Astrocyte of the cerebellum (primary cell): ENCODE data around the gene PFKFB3.

ENCODE experiments used
- DNase-seq: peaks from one replicate; pipeline ENCODE4 v3.0.0-alpha.2; 2011; ENCODE audit warnings: low read depth
- H3K4me3 ChIP-seq: 2 replicates; pipeline ENCODE4 v1.5.1; 2011; ENCODE audit warnings: mild to moderate bottlenecking, low read depth, low read length, moderate library complexity
- in situ Hi-C: cut with HindIII; loops from 2 replicates; pipeline ENCODE4 v1.10.0; 2017; ENCODE audit warnings: low sequenced_read_pairs
- TF ChIP-seq, protein P1 (sequence below): IDR thresholded peaks from 2 replicates; pipeline ENCODE4 v1.5.1; 2012; ENCODE audit warnings: low read length, low read depth, moderate library complexity, mild to moderate bottlenecking; ENCODE audit errors: missing control alignments

PFKFB3 gene

DNA sequence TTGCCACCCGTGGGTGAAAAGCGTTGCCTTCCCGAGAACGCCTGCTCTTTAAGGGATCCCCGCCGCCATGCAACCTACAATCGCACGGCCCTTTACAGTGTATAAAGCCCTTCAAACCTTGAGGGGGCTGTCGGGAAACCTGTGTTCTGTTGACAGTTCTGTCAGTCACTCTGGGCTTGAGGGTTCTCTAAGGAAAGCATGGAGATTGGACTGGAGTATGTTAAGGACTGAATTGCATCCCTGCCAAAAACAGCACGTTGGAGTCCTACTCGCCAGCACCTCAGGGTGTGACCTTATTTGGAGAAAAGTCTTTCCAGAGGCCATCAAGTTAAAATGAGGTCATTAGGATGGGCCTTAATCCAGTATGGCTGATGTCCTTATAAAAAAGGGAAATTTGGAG is 70.6 kb downstream of the PFKFB3 start:
- no peak for DNase-seq
- no peak overlapping the region for H3K4me3 ChIP-seq
- in situ Hi-C loops = no loop called here
- TF ChIP-seq, protein P1, sequence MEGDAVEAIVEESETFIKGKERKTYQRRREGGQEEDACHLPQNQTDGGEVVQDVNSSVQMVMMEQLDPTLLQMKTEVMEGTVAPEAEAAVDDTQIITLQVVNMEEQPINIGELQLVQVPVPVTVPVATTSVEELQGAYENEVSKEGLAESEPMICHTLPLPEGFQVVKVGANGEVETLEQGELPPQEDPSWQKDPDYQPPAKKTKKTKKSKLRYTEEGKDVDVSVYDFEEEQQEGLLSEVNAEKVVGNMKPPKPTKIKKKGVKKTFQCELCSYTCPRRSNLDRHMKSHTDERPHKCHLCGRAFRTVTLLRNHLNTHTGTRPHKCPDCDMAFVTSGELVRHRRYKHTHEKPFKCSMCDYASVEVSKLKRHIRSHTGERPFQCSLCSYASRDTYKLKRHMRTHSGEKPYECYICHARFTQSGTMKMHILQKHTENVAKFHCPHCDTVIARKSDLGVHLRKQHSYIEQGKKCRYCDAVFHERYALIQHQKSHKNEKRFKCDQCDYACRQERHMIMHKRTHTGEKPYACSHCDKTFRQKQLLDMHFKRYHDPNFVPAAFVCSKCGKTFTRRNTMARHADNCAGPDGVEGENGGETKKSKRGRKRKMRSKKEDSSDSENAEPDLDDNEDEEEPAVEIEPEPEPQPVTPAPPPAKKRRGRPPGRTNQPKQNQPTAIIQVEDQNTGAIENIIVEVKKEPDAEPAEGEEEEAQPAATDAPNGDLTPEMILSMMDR = no peak

DNA sequence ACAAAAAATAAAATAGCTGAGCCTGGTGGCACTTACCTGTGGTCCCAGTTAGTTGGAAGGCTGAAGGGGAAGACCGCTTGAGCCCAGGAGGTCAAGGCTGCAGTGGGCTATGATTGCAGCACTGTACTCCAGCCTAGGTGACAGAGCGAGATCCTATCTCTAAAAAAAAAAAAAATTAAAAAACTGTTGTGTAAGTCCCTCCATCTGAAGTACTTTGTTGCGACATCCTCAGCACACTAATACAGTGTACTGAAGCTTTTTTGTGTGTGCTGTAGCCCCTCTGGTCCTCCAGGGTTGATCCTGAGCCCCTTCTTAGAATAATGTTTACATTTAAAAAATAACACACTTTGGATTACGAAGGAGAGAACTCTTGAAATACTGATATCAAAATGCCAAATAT is 71.3 kb downstream of the PFKFB3 start:
- in situ Hi-C loops = no loop called here
- H3K4me3 ChIP-seq = no peak overlapping the region
- no peak for DNase-seq
- TF ChIP-seq, protein P1 = no peak

DNA sequence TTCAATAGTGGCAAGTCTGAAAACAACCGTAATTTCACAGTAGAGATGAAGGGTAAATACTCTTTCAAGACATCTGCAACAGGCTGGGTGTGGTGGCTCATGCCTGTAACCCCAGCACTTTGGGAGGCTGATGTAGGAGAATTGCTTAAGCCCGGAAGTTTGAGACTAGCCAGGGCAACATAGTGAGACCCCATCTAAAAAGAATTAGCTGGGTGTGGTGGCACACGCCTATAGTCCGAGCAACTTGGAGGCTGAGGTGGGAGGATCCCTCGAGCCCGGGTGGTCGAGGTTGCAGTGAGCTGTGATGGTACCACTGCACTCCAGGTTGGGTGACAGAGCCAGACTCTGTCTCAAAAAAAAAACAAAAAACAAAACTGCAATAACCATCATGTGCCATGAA is 71.8 kb downstream of the PFKFB3 start:
- in situ Hi-C loops = no loop called here
- TF ChIP-seq, protein P1 = no peak
- DNase-seq = no peak
- H3K4me3 ChIP-seq = no peak overlapping the region

DNA sequence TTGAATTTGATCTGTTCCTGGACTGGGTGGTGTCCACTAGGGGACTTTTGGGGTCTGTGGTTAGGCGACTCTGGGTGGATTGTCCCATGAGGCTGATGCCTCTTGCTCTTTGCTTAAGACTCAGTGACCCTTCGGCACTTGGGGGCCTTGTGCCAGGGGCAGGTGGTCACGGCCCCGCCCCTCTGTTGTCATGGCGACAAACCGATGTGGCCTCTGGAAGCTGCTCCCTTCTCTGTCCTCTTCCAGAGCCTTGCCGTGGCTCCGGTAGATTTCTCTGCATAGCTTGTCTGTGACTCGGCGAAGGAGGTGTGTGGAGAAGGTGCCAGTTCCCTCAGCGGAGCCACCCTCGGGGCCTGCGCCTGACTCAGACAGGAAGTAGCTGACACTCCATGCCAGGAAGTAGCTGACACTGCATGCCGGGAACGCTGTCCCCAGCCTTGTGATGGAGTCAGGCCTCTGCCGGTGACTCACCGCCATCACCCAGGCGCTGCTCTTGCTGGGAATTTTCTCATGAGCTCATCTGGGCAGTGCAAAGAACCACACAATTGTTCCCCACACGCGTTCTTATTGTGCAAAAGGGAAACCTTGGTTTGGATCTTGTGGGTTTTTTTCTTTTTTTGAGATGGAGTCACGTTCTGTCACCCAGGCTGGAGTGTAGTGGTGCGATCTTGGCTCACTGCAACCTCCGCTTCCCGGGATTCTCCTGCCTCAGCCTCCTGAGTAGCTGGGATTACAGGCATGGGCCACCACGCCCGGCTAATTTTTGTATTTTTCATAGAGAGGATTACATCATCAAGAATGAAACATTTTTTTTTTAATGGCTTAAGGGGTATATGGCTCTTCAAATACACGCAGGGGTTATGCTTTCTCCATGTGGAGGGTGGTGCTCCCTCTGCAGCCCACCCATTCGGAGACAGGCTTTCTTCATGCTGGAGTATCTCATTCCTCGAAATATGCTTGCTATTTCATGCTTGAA is 72.6 kb downstream of the PFKFB3 start:
- TF ChIP-seq, protein P1 = no peak
- peak; percentile 87 for DNase-seq
- peak overlapping the region; percentile 17 for H3K4me3 ChIP-seq
- in situ Hi-C loops = no loop called here

DNA sequence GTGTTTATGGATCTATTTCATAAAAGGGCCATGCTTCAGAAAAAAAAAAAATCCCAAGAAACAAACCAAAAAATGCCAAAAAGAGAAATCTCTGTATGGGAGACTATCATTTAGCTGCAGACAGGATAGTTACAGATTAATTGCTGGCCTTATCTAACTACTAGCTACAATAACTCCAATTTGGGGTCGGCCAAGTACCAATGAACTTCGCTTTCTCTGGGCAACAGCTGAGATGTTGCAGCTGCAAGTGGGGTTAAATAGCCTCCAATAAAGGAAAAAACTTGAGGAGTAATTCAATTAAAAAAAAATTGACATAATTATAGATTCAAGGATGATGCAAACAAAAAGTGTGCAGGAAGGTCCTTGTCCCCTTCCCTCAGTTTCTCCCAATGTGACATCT is 73.6 kb downstream of the PFKFB3 start:
- no peak overlapping the region for H3K4me3 ChIP-seq
- in situ Hi-C loops = no loop called here
- DNase-seq = no peak
- TF ChIP-seq, protein P1 = no peak

DNA sequence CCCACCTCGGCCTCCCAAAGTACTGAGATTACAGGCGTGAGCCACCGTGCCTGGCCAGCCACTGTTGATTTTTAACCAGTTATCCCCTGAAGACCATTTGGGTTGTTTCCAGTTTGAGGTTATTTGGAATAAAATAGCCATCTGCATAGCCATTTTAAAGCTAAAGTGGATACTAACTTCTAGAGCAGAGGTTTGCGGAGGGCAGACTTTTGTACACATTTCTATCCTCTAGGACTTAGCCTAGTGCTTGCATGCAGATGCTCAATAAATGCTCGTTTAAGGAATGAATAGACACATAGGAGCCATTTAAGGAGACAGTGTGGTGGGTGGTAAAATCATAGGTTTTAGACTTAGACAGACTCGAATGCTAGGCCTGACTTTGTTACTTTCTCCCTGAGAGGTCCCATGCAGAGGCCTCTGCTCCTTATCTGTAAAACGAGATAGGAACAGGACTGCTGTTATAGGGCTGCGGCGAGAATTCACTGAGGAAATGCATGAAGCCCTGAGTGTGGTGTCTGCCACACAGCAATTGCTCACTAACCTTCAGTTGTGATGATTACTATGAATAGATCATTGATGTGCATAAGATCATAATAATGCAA is 75.9 kb downstream of the PFKFB3 start:
- no peak overlapping the region for H3K4me3 ChIP-seq
- TF ChIP-seq, protein P1 = no peak
- DNase-seq = no peak
- in situ Hi-C loops = no loop called here
